K562 (cell line): ENCODE measurements around the gene APOC4. TPM values are rescaled to one million over a fixed set of nuclear protein-coding genes. Genes with fewer than 3 reads are reported as not detected.

ENCODE experiments used
- CREB1 ChIP-seq, 2 experiments: sonication (generic) in 1 of 2; formaldehyde crosslinking in 1 of 2; IDR thresholded peaks; 2 replicates each; pipeline versions ENCODE4 v1.6.1 to v1.8.0; 2012 to 2022; ENCODE audit warnings: inconsistent platforms in 1 of 2, mild to moderate bottlenecking in 1 of 2, missing genetic modification reagents in 1 of 2, moderate library complexity in 1 of 2
- ELF2 ChIP-seq: fragments of 250-450 bp; sonication (Bioruptor Pico); IDR thresholded peaks from 2 replicates; pipeline ENCODE4 v1.5.0; 2021; ENCODE audit warnings: mild to moderate bottlenecking
- ESRRB ChIP-seq: fragments of 250-450 bp; sonication (Bioruptor Pico); IDR thresholded peaks from 2 replicates; pipeline ENCODE4 v1.5.0; 2020; ENCODE audit warnings: mild to moderate bottlenecking, moderate library complexity, borderline replicate concordance
- HDAC6 ChIP-seq: IDR thresholded peaks from 2 replicates; pipeline ENCODE4 v1.6.1; 2012; ENCODE audit warnings: low read depth, mild to moderate bottlenecking, control low read depth, inconsistent platforms, low read length, moderate library complexity
- HNRNPLL ChIP-seq: fragments of 200-400 bp; formaldehyde crosslinking; IDR thresholded peaks from 2 replicates; pipeline ENCODE4 v1.6.1; 2017; ENCODE audit warnings: low read length, low read depth, mild to moderate bottlenecking; ENCODE audit not compliant: poor library complexity, severe bottlenecking
- NFIC ChIP-seq: fragments of 450-650 bp; IDR thresholded peaks from 2 replicates; pipeline ENCODE4 v1.6.1; 2017; ENCODE audit warnings: mild to moderate bottlenecking, inconsistent platforms
- NR2C2 ChIP-seq, 2 experiments: fragments of 200-800 bp in 1 of 2; sonication (Bioruptor generic) in 1 of 2; sonication (generic) in 1 of 2; formaldehyde crosslinking in 1 of 2; IDR thresholded peaks; 2 replicates each; pipeline versions ENCODE4 v1.6.1 to v1.8.0; 2016 to 2022; ENCODE audit warnings: mild to moderate bottlenecking in 1 of 2, missing compliant biosample characterization in 1 of 2, missing genetic modification characterization in 1 of 2, missing genetic modification reagents in 1 of 2
- PBX2 ChIP-seq, 2 experiments: IDR thresholded peaks in 1 of 2; conservative IDR thresholded peaks in 1 of 2; 2 replicates each; pipeline ENCODE4 v1.6.1; 2016; ENCODE audit warnings: low read depth in 2 of 2, mild to moderate bottlenecking in 1 of 2, missing compliant biosample characterization in 1 of 2, missing genetic modification characterization in 1 of 2, moderate library complexity in 1 of 2
- PHB ChIP-seq: fragments of 250-450 bp; sonication (Bioruptor Pico); IDR thresholded peaks from 2 replicates; pipeline ENCODE4 v1.5.0; 2021
- ZEB2 ChIP-seq: fragments of 450-650 bp; IDR thresholded peaks from 2 replicates; pipeline ENCODE4 v1.6.1; 2016
- ZNF174 ChIP-seq: fragments of 250-450 bp; sonication (Bioruptor Pico); IDR thresholded peaks from 2 replicates; pipeline ENCODE4 v1.4.0; 2020; ENCODE audit warnings: mild to moderate bottlenecking
- polyA plus RNA-seq, 8 experiments: library from polyadenylated mRNA; depleted of rRNA in 4 of 8; stranded (reverse) in 5 of 8; unstranded in 3 of 8; fragments of >200 nt; fragmentation: Nextera tagmentation in 2 of 8; fragmentation: Illumina TruSeq in 1 of 8; extraction: Ambion mirVana in 2 of 8; extraction: Trizol in 1 of 8; gene quantifications; 2 replicates each; pipeline versions ENCODE4 v1.2.1 to v1.2.3, GENCODE V29; 2011 to 2014; ENCODE audit warnings: inconsistent platforms in 1 of 8, missing spikeins in 1 of 8
- total RNA-seq, 7 experiments: library from RNA; depleted of rRNA in 6 of 7; stranded (reverse); fragments of >200 nt in 6 of 7; fragmentation: Illumina TruSeq in 2 of 7; extraction: Trizol in 2 of 7; gene quantifications; 2 replicates each; pipeline versions ENCODE4 v1.2.1 to v1.2.3, GENCODE V29; 2011 to 2021; ENCODE audit warnings: low replicate concordance in 1 of 7
- TF ChIP-seq, protein P1 (sequence below), 2 experiments: fragments of 200-800 bp in 1 of 2; sonication (Bioruptor generic) in 1 of 2; sonication (generic) in 1 of 2; formaldehyde crosslinking in 1 of 2; IDR thresholded peaks in 1 of 2; conservative IDR thresholded peaks in 1 of 2; 2 replicates each; pipeline versions ENCODE4 v1.5.0 to v1.6.1; 2016 to 2020; ENCODE audit warnings: missing compliant biosample characterization in 1 of 2, missing genetic modification characterization in 1 of 2, missing genetic modification reagents in 1 of 2
- TF ChIP-seq, protein P2 (sequence below): fragments of 450-650 bp; IDR thresholded peaks from 2 replicates; pipeline ENCODE4 v1.6.1; 2016
- TF ChIP-seq, protein P3 (sequence below): fragments of 250-450 bp; sonication (Bioruptor Pico); IDR thresholded peaks from 2 replicates; pipeline ENCODE4 v1.9.0; 2021; ENCODE audit warnings: mild to moderate bottlenecking, inconsistent platforms
- TF ChIP-seq, protein P4 (sequence below): fragments of 250-450 bp; sonication (Bioruptor Pico); IDR thresholded peaks from 2 replicates; pipeline ENCODE4 v1.5.1; 2021; ENCODE audit warnings: mild to moderate bottlenecking

Gene APOC4
- total and polyA plus RNA-seq, 9 of the 15 experiments (the other 6 are each of a cell fraction or from before 2014, with no cell fraction given): 0.46 TPM; not detected in 8

- TF ChIP-seq CREB1 (IDR thresholded peaks at IDR 0.05) (no peak), CREB1 (CRISPR knock-in tag; IDR thresholded peaks at IDR 0.05) (peak; percentile 43; the same call in 1 of the 2 replicates), ELF2 (no peak), ZEB2 (no peak), HNRNPLL (no peak), HDAC6 (no peak), ESRRB (CRISPR knock-in tag) (no peak), NFIC (no peak; the same call in 1 of the 2 replicates), PHB (CRISPR knock-in tag) (no peak), ZNF174 (CRISPR knock-in tag) (no peak), NR2C2 (CRISPR knock-in tag; IDR thresholded peaks at IDR 0.05) (0 out of 2 replicates have a peak, but pooled peaks have one; percentile 22), NR2C2 (tag; IDR thresholded peaks at IDR 0.05) (no peak), PBX2 (CRISPR knock-in tag; IDR thresholded peaks at IDR 0.05; ENCODE audit: low read depth) (no peak), PBX2 (tag; conservative IDR thresholded peaks at IDR 0.05; ENCODE audit: low read depth) (no peak)
- TF ChIP-seq, protein P1, sequence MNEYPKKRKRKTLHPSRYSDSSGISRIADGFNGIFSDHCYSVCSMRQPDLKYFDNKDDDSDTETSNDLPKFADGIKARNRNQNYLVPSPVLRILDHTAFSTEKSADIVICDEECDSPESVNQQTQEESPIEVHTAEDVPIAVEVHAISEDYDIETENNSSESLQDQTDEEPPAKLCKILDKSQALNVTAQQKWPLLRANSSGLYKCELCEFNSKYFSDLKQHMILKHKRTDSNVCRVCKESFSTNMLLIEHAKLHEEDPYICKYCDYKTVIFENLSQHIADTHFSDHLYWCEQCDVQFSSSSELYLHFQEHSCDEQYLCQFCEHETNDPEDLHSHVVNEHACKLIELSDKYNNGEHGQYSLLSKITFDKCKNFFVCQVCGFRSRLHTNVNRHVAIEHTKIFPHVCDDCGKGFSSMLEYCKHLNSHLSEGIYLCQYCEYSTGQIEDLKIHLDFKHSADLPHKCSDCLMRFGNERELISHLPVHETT (CRISPR knock-in tag; conservative IDR thresholded peaks at IDR 0.05 in 1 of 2, IDR thresholded peaks at IDR 0.05 in 1 of 2): no peak
- TF ChIP-seq, protein P2, sequence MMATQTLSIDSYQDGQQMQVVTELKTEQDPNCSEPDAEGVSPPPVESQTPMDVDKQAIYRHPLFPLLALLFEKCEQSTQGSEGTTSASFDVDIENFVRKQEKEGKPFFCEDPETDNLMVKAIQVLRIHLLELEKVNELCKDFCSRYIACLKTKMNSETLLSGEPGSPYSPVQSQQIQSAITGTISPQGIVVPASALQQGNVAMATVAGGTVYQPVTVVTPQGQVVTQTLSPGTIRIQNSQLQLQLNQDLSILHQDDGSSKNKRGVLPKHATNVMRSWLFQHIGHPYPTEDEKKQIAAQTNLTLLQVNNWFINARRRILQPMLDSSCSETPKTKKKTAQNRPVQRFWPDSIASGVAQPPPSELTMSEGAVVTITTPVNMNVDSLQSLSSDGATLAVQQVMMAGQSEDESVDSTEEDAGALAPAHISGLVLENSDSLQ: no peak
- TF ChIP-seq, protein P3, sequence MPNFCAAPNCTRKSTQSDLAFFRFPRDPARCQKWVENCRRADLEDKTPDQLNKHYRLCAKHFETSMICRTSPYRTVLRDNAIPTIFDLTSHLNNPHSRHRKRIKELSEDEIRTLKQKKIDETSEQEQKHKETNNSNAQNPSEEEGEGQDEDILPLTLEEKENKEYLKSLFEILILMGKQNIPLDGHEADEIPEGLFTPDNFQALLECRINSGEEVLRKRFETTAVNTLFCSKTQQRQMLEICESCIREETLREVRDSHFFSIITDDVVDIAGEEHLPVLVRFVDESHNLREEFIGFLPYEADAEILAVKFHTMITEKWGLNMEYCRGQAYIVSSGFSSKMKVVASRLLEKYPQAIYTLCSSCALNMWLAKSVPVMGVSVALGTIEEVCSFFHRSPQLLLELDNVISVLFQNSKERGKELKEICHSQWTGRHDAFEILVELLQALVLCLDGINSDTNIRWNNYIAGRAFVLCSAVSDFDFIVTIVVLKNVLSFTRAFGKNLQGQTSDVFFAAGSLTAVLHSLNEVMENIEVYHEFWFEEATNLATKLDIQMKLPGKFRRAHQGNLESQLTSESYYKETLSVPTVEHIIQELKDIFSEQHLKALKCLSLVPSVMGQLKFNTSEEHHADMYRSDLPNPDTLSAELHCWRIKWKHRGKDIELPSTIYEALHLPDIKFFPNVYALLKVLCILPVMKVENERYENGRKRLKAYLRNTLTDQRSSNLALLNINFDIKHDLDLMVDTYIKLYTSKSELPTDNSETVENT: no peak
- TF ChIP-seq, protein P4, sequence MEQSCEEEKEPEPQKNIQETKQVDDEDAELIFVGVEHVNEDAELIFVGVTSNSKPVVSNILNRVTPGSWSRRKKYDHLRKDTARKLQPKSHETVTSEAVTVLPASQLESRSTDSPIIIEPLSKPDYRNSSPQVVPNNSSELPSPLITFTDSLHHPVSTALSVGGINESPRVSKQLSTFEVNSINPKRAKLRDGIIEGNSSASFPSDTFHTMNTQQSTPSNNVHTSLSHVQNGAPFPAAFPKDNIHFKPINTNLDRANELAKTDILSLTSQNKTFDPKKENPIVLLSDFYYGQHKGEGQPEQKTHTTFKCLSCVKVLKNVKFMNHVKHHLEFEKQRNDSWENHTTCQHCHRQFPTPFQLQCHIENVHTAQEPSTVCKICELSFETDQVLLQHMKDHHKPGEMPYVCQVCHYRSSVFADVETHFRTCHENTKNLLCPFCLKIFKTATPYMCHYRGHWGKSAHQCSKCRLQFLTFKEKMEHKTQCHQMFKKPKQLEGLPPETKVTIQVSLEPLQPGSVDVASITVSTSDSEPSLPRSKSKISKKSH (CRISPR knock-in tag): no peak
These were observed 38.2 kb upstream of the APOC4 start (continued) for GRCh38 chr19:44903602-44904425.
